HFFc6 (cell line): ENCODE measurements around the gene BIRC6. TPM values are rescaled to one million over a fixed set of nuclear protein-coding genes. Genes with fewer than 3 reads are reported as not detected.
"Not testable (repeated sequence)": the region's sequence is repeated elsewhere in the genome, so short reads cannot be mapped to it uniquely, and the experiment has no call there.

Experiments
- DNase-seq: peaks from one replicate; pipeline ENCODE4 v3.0.0-alpha.2; 2018
- H3K27ac Mint-ChIP-seq: 2 replicates; pipeline ENCODE4 v1.8.0; 2020; ENCODE audit warnings: mild to moderate bottlenecking, mixed read lengths
- H3K27me3 Mint-ChIP-seq: 2 replicates; pipeline ENCODE4 v1.8.0; 2021; ENCODE audit warnings: mild to moderate bottlenecking, moderate library complexity, mixed read lengths; ENCODE audit not compliant: insufficient read depth
- H3K36me3 Mint-ChIP-seq: 2 replicates; pipeline ENCODE4 v1.8.0; 2021; ENCODE audit warnings: low read depth, mixed read lengths
- H3K4me1 Mint-ChIP-seq: 2 replicates; pipeline ENCODE4 v1.8.0; 2020; ENCODE audit warnings: low read depth, mixed read lengths
- H3K4me3 Mint-ChIP-seq: 2 replicates; pipeline ENCODE4 v1.8.0; 2020; ENCODE audit warnings: mild to moderate bottlenecking, moderate library complexity, mixed read lengths
- H3K9me3 Mint-ChIP-seq: 2 replicates; pipeline ENCODE4 v1.8.0; 2020; ENCODE audit warnings: mild to moderate bottlenecking, mixed read lengths
- total RNA-seq, 6 experiments: library from RNA; stranded (reverse); fragmentation: NEBNext Ultra II Directional; extraction: Animal tissue kit (Norgen Biotek cat#: 25700); gene quantifications; 2 replicates in 1 of 6; 3 replicates in 5 of 6; pipeline ENCODE4 v1.2.3, GENCODE V29; 2021
- TF ChIP-seq, protein P1 (sequence below): fragments of 200-600 bp; sonication (generic); IDR thresholded peaks from 2 replicates; pipeline ENCODE4 v1.5.0; 2021; ENCODE audit warnings: antibody characterized with exemption, mild to moderate bottlenecking

Gene BIRC6
- total RNA-seq, 6 experiments from 2014 or later, result 54.1 to 72.2 (median 57.7) TPM

DNA sequence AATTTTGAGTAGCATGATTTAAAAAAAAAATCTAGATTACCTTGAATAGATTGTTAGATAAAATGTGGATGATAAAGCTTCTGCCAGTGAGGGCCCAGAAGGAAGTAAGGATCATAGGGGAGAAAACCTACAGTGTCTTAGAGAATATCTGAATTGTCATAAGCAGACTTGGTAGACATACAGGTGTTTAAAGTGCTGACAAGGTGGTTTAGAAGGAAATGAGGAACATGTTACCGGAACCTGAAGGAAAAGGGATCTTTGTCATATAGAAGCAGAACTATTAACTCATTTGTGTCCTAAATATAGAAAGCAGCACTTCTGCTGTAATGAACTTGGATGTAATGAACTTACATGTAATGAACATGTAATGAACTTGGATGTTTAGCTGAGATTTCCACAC, 176.1 kb downstream of the BIRC6 start:
- Mint-ChIP-seq H3K9me3 (no peaks in the 10 kb centered on the region), H3K27ac (no peak overlapping the region), H3K4me1 (no peaks in the 10 kb centered on the region), H3K4me3 (no peak overlapping the region), H3K36me3 (peaks cover 67% of the 10 kb centered on the region), H3K27me3 (no peaks in the 10 kb centered on the region; the same call in 1 of the 2 replicates)
- no peak for DNase-seq
- TF ChIP-seq, protein P1, sequence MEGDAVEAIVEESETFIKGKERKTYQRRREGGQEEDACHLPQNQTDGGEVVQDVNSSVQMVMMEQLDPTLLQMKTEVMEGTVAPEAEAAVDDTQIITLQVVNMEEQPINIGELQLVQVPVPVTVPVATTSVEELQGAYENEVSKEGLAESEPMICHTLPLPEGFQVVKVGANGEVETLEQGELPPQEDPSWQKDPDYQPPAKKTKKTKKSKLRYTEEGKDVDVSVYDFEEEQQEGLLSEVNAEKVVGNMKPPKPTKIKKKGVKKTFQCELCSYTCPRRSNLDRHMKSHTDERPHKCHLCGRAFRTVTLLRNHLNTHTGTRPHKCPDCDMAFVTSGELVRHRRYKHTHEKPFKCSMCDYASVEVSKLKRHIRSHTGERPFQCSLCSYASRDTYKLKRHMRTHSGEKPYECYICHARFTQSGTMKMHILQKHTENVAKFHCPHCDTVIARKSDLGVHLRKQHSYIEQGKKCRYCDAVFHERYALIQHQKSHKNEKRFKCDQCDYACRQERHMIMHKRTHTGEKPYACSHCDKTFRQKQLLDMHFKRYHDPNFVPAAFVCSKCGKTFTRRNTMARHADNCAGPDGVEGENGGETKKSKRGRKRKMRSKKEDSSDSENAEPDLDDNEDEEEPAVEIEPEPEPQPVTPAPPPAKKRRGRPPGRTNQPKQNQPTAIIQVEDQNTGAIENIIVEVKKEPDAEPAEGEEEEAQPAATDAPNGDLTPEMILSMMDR, result no peak

DNA sequence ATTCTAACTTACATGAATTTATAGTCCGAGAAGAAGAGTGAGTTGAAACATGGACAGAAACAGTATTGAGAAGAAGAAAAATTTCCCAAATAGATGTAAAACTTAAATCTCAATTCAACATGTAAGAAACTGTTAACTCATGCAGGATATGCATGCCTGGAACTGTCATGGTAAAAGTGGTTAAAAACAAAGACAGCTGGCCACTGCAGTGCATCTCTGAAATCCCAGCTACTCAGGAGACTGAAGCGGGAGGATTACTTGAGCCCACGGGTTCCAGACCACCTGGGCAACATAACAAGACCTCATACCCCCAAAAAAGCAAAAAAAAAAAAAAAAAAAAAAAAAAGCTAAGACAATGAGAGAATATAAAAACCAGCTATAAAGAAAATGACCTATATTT, 178.0 kb downstream of the BIRC6 start:
- H3K36me3 Mint-ChIP-seq, result peaks cover 55% of the 10 kb centered on the region
- no peak overlapping the region for H3K27ac Mint-ChIP-seq
- H3K4me1 Mint-ChIP-seq, result no peaks in the 10 kb centered on the region
- no peak for DNase-seq
- H3K27me3 Mint-ChIP-seq, result no peaks in the 10 kb centered on the region; the same call in 1 of the 2 replicates
- TF ChIP-seq, protein P1, result no peak
- H3K9me3 Mint-ChIP-seq, result no peaks in the 10 kb centered on the region
- H3K4me3 Mint-ChIP-seq, result no peak overlapping the region

DNA sequence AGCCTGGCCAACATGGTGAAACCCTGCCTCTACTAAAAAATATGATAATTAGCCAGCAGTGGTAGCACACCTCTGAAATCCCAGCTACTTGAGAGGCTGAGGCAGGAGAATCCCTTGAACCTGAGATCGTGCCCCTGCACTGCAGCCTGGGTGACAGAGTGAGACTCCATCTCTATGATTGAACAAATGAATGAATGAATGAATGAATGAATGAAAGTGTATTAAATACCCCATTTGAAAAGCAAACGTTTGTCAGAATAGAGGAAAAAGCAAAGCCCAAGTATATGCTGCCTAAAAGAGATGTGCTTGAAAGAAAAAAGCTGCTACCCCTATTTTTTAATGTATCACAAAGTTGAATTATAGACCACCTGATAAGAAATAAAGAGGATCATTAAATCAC, 181.9 kb downstream of the BIRC6 start:
- Mint-ChIP-seq H3K36me3 (peaks cover 39% of the 10 kb centered on the region), H3K27ac (no peak overlapping the region), H3K27me3 (no peaks in the 10 kb centered on the region; the same call in 1 of the 2 replicates), H3K9me3 (no peaks in the 10 kb centered on the region), H3K4me1 (no peaks in the 10 kb centered on the region), H3K4me3 (no peak overlapping the region)
- DNase-seq, result no peak
- TF ChIP-seq, protein P1, result no peak

DNA sequence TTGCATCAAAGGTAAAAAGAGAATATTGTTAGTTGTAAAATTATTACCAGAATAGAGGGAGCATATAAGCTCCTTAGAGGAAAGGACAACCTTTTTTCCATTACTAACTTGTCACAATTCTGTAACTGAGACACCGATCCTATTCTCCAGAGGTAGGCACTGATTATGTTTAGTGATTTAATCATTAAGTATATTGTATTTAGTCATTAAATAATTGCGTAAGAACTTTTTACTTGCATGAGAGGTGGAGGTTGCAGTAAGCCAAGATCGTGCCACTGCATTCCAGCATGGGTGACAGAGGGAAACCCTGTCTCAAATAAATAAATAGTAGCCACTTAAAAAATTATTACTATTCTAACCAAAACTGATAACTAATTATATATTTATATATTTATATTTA, 195.7 kb downstream of the BIRC6 start:
- peak overlapping the region; percentile 23; the same call in 1 of the 2 replicates for H3K27ac Mint-ChIP-seq
- not testable (repeated sequence) for H3K36me3 Mint-ChIP-seq, DNase-seq, H3K4me3 Mint-ChIP-seq, H3K27me3 Mint-ChIP-seq, H3K9me3 Mint-ChIP-seq
- peaks cover 11% of the 10 kb centered on the region for H3K4me1 Mint-ChIP-seq

DNA sequence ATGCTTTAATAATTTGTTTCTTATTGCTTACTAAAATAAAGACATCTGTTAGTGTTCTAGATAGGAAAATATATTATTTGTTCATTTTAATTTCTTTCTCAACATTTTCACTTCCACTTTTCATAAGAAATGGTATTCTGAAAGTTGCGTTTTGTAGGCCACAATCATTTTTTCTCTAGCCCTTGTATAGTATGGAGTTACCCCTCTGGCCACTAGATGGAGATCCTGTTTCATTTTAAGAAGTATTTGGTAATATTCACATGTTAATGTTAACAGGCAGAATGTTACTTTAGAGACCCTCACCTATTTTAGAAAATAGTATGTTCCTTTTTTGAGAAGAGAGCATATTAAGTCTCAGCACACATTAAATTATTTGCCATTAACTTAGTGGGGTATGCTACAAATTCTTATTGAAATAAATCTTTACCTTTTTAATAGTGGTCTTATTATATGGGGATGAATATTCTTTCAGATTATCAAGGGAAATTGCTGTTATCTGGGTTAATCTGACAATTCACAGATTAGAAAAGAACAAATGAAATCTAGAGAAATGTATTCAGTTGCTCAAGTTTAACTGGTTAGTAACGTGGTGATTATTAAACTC, 197.1 kb downstream of the BIRC6 start:
- Mint-ChIP-seq H3K36me3 (0 out of 2 replicates have a peak, but pooled peaks cover under 1% of the 10 kb centered on the region), H3K27me3 (no peaks in the 10 kb centered on the region), H3K4me1 (peaks cover 11% of the 10 kb centered on the region), H3K4me3 (no peak overlapping the region), H3K27ac (no peak overlapping the region), H3K9me3 (no peaks in the 10 kb centered on the region)
- TF ChIP-seq, protein P1, result peak; percentile 85
- peak; percentile 13 for DNase-seq

DNA sequence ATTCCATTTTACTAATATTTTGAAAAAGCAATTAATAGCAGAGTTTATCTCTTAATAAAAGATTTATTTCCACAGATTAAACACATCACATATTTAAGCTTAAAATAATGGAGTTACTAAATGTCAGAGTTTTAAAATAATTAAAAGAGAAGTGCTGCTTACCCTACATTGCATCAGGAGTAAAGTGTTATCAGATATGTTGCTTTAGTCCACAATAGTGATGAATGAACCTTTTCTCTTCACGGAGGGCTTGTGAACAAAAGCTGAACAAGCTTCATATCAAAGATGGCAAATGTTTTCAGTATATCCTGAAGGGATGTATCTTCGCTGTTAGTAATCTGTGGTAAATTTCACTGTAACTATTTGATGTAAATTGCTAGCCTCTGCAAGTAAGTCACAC, 201.7 kb downstream of the BIRC6 start:
- no peak overlapping the region for H3K27ac Mint-ChIP-seq
- no peaks in the 10 kb centered on the region for H3K9me3 Mint-ChIP-seq
- H3K4me1 Mint-ChIP-seq, result peaks cover 4% of the 10 kb centered on the region; the same call in 1 of the 2 replicates
- TF ChIP-seq, protein P1, result no peak
- no peaks in the 10 kb centered on the region for H3K27me3 Mint-ChIP-seq
- DNase-seq, result no peak
- H3K36me3 Mint-ChIP-seq, result peaks cover 9% of the 10 kb centered on the region; the same call in 1 of the 2 replicates
- no peak overlapping the region for H3K4me3 Mint-ChIP-seq
